ENCODE results near the gene ADAMTS2.

ADAMTS2 gene

DNA sequence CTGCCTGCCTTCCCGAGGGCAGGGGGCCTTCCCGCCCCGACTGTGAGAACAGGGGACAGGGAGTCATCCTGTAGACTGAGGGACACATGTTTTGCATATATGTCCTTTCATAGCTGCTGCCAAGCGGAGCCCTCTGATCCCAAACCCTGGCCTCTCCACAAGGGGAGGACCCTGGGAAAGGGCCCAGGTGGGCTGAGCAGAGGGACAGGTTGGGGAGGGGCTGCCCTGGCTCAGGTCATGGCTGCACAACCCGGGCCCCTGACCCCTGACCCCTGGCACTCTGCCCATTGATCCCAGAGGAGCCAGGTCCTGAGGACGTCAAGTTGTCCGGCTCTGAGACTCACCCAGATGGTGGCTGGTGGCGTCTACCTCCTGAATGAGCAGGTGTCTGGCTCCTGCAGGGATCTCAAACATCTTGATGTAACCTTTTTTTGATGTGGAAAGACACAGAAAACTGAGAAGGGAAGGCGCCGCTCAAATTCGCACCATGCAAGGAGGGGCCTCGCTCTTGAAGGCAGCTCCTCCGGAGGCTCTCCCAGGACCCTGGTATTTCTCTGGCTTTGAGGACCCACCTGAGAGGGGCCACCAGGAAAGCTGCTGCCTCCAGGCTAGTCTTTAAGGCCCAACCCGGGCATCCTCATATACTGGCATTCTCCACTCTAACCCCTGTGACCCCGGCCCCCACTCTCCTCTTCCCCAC, 213.2 kb downstream of the ADAMTS2 start:
- CTCF ChIA-PET: no interaction called here
- TF ChIP-seq, protein P1, sequence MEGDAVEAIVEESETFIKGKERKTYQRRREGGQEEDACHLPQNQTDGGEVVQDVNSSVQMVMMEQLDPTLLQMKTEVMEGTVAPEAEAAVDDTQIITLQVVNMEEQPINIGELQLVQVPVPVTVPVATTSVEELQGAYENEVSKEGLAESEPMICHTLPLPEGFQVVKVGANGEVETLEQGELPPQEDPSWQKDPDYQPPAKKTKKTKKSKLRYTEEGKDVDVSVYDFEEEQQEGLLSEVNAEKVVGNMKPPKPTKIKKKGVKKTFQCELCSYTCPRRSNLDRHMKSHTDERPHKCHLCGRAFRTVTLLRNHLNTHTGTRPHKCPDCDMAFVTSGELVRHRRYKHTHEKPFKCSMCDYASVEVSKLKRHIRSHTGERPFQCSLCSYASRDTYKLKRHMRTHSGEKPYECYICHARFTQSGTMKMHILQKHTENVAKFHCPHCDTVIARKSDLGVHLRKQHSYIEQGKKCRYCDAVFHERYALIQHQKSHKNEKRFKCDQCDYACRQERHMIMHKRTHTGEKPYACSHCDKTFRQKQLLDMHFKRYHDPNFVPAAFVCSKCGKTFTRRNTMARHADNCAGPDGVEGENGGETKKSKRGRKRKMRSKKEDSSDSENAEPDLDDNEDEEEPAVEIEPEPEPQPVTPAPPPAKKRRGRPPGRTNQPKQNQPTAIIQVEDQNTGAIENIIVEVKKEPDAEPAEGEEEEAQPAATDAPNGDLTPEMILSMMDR (IDR thresholded peaks at IDR 0.05; ENCODE audit: control extremely low read depth, extremely low read depth, low read depth, missing control alignments): no peak

DNA sequence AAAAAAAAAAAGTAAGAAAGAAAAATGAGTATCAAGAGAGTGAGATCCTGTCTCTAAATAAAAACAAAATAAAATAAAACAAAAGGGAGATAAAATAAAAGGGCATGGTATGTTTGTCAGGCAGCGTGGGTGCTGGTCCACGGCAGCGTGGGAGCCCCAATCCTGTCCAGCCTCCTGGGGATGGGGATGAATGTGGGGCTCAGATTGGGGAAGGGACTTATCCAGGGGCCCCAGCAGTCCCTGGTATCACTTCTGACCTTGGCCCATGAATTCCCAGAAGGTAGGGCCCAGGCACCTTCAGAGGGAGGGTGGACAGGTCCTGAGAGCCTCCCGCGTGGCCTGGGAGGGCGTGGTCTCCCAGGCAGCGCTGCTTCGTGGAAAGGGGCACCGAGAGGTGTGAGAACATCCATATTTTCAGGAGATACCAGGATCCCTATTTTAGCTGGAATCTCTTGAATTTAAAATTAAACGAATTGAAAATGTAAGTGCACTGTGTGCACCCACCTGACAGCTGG, 213.9 kb downstream of the ADAMTS2 start:
- POLR2A ChIA-PET: no interaction called here
- TF ChIP-seq, protein P1 (IDR thresholded peaks at IDR 0.05; ENCODE audit: control extremely low read depth, extremely low read depth, low read depth, missing control alignments): no peak
- CTCF ChIA-PET: no interaction called here
- DNase-seq (ENCODE audit: extremely low spot score): no peak

More for the DNA sequence above, 213.2 kb downstream of the ADAMTS2 start:
- no peak for DNase-seq (ENCODE audit: extremely low spot score)
- POLR2A ChIA-PET: no interaction called here

DNA sequence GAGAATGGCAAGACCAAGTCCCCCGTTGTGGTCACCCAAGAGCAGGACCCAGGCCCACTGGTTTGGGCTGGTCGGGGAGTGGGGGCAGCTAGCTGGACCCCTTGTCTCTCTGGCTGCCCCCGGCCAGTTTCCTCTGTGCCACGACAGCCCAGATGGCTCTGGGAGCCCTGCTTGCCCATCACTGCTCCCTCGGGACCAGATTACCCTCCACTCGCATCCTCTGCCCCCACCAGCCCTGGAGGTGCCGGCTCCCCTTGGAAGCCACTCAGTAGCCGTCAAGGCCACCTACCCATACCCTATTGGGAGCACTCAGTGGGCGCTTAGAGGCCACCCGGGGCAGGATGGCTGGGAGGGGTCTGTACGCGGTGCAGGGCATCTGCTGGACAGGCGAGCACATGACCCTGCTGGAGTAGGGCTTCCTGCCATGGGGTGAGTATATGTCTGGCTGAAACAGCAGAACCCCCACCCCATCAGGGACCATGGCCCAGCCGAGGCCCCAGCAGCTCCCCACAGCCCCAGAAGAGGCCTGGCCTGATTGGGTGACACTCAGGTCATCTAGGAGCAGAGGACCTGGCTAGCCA, 215.1 kb downstream of the ADAMTS2 start:
- CTCF ChIA-PET: no interaction called here
- no peak for DNase-seq (ENCODE audit: extremely low spot score)
- TF ChIP-seq, protein P1 (IDR thresholded peaks at IDR 0.05; ENCODE audit: control extremely low read depth, extremely low read depth, low read depth, missing control alignments): no peak
- POLR2A ChIA-PET: no interaction called here

DNA sequence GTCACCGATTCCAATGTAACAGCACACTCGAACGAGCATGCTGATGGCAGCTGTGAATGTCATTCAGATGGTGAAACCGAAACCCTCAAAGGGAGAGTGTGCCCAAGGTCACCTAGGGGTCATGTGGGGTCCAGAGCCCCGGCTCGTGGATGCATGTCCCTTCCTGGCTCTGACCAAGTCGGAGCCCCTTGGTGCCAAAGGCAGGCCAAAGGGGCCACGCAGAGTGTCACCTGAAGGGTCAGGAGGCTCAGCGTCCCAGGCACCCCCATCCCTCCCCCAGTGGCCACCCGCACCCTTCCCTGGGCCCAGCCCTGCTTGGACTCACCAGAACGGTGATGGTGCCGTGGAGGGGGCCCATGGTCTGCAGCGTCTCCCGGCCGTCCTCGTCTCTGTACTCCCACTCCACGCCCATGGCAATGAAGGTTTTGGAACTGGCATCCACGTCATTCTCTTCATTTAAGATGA, 215.6 kb downstream of the ADAMTS2 start:
- POLR2A ChIA-PET: no interaction called here
- CTCF ChIA-PET: no interaction called here
- no peak for DNase-seq (ENCODE audit: extremely low spot score)
- TF ChIP-seq, protein P1 (IDR thresholded peaks at IDR 0.05; ENCODE audit: control extremely low read depth, extremely low read depth, low read depth, missing control alignments): no peak

DNA sequence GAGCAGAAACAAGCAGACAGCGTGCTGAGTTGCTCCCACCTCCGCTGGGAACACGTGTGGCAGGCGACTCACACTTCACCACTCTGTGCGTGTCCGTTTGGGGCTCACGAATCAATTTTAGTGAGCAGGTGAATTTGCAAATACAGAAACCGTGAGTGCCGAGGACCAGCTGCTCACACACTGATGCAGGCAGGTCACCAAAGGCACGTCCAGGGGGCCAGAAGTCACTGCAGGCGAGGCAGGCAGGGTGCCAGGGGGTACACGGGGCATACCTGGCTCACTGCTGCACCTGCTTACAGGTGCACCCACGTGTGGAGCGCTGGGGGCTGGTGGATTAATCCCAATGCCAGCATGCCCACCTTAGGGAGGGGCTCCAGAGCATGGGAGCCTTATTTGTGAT, 216.3 kb downstream of the ADAMTS2 start:
- no peak for DNase-seq (ENCODE audit: extremely low spot score)
- TF ChIP-seq, protein P1 (IDR thresholded peaks at IDR 0.05; ENCODE audit: control extremely low read depth, extremely low read depth, low read depth, missing control alignments): no peak
- CTCF ChIA-PET: no interaction called here
- POLR2A ChIA-PET: no interaction called here

DNA sequence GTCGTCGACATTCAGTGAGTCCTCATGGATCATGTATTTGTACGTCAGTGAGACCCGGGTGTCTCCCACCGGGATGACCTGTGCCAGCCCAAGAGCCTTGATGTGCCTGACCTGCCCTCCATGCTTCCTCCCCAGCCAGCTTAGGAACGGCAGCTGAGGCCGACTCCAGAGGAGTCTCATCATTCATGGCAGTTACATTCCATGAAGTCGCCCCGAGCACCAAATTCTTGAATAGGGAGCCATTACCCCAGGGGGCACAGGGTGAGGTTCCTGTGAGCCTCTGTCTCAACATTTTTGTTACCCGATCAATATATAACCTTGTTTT, 217.3 kb downstream of the ADAMTS2 start:
- ChIA-PET CTCF (no interaction called here), POLR2A (no interaction called here)
- no peak for DNase-seq (ENCODE audit: extremely low spot score)
- TF ChIP-seq, protein P1 (IDR thresholded peaks at IDR 0.05; ENCODE audit: control extremely low read depth, extremely low read depth, low read depth, missing control alignments): no peak
